Measurements from ENCODE around the gene MAP3K15. TPM values are rescaled to one million over a fixed set of nuclear protein-coding genes. Genes with fewer than 3 reads are reported as not detected.

MAP3K15 gene
- total RNA-seq, 1 experiment from 2014 or later, result 3.8 TPM

DNA sequence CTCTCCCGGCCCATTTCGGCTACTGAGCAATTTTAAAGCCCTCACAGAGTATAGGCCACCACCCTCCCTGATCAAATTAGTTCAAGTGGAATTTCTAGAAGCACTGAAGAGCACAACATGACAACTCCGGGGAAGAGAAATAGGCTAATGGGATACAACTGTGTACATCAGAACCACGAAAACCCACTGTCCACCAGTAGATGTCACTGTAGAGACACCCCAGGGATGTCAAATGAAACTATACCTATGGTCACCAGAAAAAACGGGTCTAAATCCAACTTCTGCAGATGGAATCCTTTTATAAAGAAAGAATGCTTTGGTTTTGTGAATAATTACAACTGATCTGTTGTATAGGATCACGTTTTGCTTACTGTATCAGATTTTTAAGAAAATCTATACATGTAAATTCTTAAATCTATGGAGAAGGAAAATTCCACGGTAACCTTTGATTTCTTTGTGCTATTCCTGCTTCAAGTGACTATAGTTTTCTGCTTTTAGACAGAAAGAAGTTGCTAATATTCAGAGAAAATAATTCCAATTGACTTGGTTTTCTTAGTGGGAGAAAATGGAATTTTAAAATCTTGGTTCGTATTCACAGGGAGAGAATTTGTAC is 29.5 kb upstream of the MAP3K15 start:
- ChIA-PET POLR2A (no interaction called here), CTCF (interaction anchor here (0.6 to 1.0 kb wide), 3 partner anchors 9 to 25 kb away, joined by 3 read pairs; no protein-coding TSS in a partner anchor)
- no peak overlapping the region for H3K27ac Mint-ChIP-seq
- H3K9me3 Mint-ChIP-seq, result no peaks in the 10 kb centered on the region
- peak; percentile 48 for DNase-seq (ENCODE audit: low spot score)
- TF ChIP-seq, protein P1, sequence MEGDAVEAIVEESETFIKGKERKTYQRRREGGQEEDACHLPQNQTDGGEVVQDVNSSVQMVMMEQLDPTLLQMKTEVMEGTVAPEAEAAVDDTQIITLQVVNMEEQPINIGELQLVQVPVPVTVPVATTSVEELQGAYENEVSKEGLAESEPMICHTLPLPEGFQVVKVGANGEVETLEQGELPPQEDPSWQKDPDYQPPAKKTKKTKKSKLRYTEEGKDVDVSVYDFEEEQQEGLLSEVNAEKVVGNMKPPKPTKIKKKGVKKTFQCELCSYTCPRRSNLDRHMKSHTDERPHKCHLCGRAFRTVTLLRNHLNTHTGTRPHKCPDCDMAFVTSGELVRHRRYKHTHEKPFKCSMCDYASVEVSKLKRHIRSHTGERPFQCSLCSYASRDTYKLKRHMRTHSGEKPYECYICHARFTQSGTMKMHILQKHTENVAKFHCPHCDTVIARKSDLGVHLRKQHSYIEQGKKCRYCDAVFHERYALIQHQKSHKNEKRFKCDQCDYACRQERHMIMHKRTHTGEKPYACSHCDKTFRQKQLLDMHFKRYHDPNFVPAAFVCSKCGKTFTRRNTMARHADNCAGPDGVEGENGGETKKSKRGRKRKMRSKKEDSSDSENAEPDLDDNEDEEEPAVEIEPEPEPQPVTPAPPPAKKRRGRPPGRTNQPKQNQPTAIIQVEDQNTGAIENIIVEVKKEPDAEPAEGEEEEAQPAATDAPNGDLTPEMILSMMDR (IDR thresholded peaks at IDR 0.05), result 0 out of 2 replicates have a peak, but pooled peaks have one; percentile 14
- no peak for TF ChIP-seq CBFB (CRISPR knock-in tag; IDR thresholded peaks at IDR 0.05; ENCODE audit: low read depth)
- no peaks in the 10 kb centered on the region for H3K4me1 Mint-ChIP-seq
- no peaks in the 10 kb centered on the region for H3K27me3 Mint-ChIP-seq (ENCODE audit: low read depth)
- no peak overlapping the region for H3K4me3 Mint-ChIP-seq
- ATAC-seq, result peak; percentile 72
- H3K36me3 Mint-ChIP-seq, result no peaks in the 10 kb centered on the region

DNA sequence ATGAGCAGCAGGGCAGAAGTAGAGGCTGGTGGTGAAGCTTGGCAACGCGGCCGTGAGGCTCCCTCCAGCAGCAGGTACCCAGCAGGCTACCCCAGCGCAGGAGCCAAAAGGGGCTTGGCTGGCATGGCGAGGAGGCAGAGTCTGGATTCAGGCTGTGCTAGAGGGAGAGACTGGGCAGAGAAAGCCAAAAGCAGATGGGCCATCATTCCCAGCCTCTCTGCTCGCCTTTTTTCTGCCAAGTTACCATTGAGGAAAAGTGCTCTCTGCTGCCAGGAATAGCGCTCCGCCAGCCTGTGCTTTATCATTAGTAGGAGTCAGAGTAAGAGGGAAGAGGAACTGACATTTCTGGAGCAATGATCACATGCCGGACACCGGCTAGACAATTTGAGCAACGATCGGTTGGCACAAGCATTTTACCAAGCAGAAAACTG is 28.7 kb upstream of the MAP3K15 start:
- no peak for ATAC-seq
- POLR2A ChIA-PET, result no interaction called here
- no peak for DNase-seq (ENCODE audit: low spot score)
- CTCF ChIA-PET, result no interaction called here
- no peak overlapping the region for H3K4me3 Mint-ChIP-seq
- no peaks in the 10 kb centered on the region for H3K36me3 Mint-ChIP-seq
- TF ChIP-seq, protein P2, sequence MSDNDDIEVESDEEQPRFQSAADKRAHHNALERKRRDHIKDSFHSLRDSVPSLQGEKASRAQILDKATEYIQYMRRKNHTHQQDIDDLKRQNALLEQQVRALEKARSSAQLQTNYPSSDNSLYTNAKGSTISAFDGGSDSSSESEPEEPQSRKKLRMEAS (CRISPR knock-in tag; IDR thresholded peaks at IDR 0.05), result no peak
- TF ChIP-seq, protein P3, sequence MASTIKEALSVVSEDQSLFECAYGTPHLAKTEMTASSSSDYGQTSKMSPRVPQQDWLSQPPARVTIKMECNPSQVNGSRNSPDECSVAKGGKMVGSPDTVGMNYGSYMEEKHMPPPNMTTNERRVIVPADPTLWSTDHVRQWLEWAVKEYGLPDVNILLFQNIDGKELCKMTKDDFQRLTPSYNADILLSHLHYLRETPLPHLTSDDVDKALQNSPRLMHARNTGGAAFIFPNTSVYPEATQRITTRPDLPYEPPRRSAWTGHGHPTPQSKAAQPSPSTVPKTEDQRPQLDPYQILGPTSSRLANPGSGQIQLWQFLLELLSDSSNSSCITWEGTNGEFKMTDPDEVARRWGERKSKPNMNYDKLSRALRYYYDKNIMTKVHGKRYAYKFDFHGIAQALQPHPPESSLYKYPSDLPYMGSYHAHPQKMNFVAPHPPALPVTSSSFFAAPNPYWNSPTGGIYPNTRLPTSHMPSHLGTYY (CRISPR knock-in tag; IDR thresholded peaks at IDR 0.05), result no peak
- TF ChIP-seq ETV6 (CRISPR knock-in tag; IDR thresholded peaks at IDR 0.05) (no peak), ZNF232 (CRISPR knock-in tag; IDR thresholded peaks at IDR 0.05) (no peak), SP1 (CRISPR knock-in tag; conservative IDR thresholded peaks at IDR 0.05) (no peak), KAT7 (CRISPR knock-in tag; IDR thresholded peaks at IDR 0.05; ENCODE audit: borderline replicate concordance) (no peak), TEAD1 (CRISPR knock-in tag; IDR thresholded peaks at IDR 0.05) (no peak), ZNF416 (CRISPR knock-in tag; IDR thresholded peaks at IDR 0.05) (no peak), GRHL2 (CRISPR knock-in tag; IDR thresholded peaks at IDR 0.05; ENCODE audit: insufficient replicate concordance, severe bottlenecking) (no peak), ZNF219 (CRISPR knock-in tag; IDR thresholded peaks at IDR 0.05; ENCODE audit: borderline replicate concordance) (no peak), FOXJ3 (CRISPR knock-in tag; IDR thresholded peaks at IDR 0.05; ENCODE audit: borderline replicate concordance) (no peak), ZNF396 (CRISPR knock-in tag; IDR thresholded peaks at IDR 0.05; ENCODE audit: borderline replicate concordance) (no peak), IRF2 (CRISPR knock-in tag; IDR thresholded peaks at IDR 0.05; ENCODE audit: borderline replicate concordance, low read depth) (no peak)
- TF ChIP-seq, protein P4, sequence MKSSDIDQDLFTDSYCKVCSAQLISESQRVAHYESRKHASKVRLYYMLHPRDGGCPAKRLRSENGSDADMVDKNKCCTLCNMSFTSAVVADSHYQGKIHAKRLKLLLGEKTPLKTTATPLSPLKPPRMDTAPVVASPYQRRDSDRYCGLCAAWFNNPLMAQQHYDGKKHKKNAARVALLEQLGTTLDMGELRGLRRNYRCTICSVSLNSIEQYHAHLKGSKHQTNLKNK (CRISPR knock-in tag; IDR thresholded peaks at IDR 0.05), result no peak
- TF ChIP-seq, protein P5, sequence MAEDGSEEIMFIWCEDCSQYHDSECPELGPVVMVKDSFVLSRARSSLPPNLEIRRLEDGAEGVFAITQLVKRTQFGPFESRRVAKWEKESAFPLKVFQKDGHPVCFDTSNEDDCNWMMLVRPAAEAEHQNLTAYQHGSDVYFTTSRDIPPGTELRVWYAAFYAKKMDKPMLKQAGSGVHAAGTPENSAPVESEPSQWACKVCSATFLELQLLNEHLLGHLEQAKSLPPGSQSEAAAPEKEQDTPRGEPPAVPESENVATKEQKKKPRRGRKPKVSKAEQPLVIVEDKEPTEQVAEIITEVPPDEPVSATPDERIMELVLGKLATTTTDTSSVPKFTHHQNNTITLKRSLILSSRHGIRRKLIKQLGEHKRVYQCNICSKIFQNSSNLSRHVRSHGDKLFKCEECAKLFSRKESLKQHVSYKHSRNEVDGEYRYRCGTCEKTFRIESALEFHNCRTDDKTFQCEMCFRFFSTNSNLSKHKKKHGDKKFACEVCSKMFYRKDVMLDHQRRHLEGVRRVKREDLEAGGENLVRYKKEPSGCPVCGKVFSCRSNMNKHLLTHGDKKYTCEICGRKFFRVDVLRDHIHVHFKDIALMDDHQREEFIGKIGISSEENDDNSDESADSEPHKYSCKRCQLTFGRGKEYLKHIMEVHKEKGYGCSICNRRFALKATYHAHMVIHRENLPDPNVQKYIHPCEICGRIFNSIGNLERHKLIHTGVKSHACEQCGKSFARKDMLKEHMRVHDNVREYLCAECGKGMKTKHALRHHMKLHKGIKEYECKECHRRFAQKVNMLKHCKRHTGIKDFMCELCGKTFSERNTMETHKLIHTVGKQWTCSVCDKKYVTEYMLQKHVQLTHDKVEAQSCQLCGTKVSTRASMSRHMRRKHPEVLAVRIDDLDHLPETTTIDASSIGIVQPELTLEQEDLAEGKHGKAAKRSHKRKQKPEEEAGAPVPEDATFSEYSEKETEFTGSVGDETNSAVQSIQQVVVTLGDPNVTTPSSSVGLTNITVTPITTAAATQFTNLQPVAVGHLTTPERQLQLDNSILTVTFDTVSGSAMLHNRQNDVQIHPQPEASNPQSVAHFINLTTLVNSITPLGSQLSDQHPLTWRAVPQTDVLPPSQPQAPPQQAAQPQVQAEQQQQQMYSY (CRISPR knock-in tag; IDR thresholded peaks at IDR 0.05), result no peak
- TF ChIP-seq, protein P6, sequence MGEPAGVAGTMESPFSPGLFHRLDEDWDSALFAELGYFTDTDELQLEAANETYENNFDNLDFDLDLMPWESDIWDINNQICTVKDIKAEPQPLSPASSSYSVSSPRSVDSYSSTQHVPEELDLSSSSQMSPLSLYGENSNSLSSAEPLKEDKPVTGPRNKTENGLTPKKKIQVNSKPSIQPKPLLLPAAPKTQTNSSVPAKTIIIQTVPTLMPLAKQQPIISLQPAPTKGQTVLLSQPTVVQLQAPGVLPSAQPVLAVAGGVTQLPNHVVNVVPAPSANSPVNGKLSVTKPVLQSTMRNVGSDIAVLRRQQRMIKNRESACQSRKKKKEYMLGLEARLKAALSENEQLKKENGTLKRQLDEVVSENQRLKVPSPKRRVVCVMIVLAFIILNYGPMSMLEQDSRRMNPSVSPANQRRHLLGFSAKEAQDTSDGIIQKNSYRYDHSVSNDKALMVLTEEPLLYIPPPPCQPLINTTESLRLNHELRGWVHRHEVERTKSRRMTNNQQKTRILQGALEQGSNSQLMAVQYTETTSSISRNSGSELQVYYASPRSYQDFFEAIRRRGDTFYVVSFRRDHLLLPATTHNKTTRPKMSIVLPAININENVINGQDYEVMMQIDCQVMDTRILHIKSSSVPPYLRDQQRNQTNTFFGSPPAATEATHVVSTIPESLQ (CRISPR knock-in tag; IDR thresholded peaks at IDR 0.05), result no peak
- no peak overlapping the region for H3K27ac Mint-ChIP-seq
- H3K27me3 Mint-ChIP-seq (ENCODE audit: low read depth), result no peaks in the 10 kb centered on the region
- no peaks in the 10 kb centered on the region for H3K4me1 Mint-ChIP-seq
- H3K9me3 Mint-ChIP-seq, result no peaks in the 10 kb centered on the region

All from WTC11 (cell line).